Measurements from ENCODE around the gene ADORA1. TPM values are rescaled to one million over a fixed set of nuclear protein-coding genes. Genes with fewer than 3 reads are reported as not detected.

Gene ADORA1
- total RNA-seq, 4 donors from 2014 or later = 1.4 to 4.3 (median 2.6) TPM

DNA sequence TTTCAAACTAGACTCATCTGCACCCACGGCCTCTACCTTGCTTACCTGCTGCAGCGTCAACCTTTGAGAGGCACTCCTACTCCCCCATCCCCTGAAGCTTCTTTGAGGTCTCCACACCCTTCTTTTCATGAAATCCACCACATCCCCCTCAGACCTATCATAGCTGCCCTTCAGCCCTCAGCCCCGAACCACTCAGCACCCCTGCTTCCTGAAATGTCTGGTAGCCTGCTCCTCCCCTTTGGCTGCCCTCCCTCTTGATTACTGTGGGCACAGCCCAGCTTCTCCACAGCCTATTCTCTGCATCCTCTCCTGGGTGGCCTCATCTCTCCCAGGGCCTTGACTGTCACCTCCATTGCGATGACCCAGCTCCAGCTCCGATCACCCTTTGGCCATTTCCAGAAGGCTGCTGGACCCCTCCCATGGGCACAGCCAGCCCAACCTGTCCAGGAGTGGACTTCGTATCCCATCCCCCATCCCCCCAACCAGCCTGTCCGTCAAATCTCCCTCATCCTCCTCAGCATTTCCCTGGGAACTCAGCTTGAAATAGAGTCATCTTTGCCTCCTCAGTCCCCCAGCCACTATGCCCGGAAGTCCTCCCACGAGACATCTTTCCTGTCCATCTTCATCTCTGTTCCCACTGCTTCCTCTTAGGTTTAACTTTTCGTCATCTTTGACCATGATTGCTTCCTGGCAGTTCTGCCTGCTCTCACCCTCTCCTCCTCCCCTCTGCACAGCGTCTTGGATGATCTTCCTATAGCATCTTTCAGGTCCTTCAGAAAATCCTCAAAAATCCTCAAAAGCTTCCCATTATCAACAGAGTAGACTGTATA, 6.1 kb upstream of the ADORA1 start:
- DNase-seq (ENCODE audit: low spot score) = no peak
- no peak for ATAC-seq (ENCODE audit: low FRiP score)
- TF ChIP-seq, protein P1, sequence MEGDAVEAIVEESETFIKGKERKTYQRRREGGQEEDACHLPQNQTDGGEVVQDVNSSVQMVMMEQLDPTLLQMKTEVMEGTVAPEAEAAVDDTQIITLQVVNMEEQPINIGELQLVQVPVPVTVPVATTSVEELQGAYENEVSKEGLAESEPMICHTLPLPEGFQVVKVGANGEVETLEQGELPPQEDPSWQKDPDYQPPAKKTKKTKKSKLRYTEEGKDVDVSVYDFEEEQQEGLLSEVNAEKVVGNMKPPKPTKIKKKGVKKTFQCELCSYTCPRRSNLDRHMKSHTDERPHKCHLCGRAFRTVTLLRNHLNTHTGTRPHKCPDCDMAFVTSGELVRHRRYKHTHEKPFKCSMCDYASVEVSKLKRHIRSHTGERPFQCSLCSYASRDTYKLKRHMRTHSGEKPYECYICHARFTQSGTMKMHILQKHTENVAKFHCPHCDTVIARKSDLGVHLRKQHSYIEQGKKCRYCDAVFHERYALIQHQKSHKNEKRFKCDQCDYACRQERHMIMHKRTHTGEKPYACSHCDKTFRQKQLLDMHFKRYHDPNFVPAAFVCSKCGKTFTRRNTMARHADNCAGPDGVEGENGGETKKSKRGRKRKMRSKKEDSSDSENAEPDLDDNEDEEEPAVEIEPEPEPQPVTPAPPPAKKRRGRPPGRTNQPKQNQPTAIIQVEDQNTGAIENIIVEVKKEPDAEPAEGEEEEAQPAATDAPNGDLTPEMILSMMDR (IDR thresholded peaks at IDR 0.05) = no peak

GRCh38 chr1:203122159-203122558, 5.4 kb upstream of the ADORA1 start:
- TF ChIP-seq, protein P1 (IDR thresholded peaks at IDR 0.05) = no peak
- ATAC-seq (ENCODE audit: low FRiP score) = no peak
- no peak for DNase-seq (ENCODE audit: low spot score)

- TF ChIP-seq, protein P1 (IDR thresholded peaks at IDR 0.05) = no peak
- ATAC-seq (ENCODE audit: low FRiP score) = no peak
- no peak for DNase-seq (ENCODE audit: low spot score)
Measured at GRCh38 chr1:203124011-203124410, 3.5 kb upstream of the ADORA1 start.

DNA sequence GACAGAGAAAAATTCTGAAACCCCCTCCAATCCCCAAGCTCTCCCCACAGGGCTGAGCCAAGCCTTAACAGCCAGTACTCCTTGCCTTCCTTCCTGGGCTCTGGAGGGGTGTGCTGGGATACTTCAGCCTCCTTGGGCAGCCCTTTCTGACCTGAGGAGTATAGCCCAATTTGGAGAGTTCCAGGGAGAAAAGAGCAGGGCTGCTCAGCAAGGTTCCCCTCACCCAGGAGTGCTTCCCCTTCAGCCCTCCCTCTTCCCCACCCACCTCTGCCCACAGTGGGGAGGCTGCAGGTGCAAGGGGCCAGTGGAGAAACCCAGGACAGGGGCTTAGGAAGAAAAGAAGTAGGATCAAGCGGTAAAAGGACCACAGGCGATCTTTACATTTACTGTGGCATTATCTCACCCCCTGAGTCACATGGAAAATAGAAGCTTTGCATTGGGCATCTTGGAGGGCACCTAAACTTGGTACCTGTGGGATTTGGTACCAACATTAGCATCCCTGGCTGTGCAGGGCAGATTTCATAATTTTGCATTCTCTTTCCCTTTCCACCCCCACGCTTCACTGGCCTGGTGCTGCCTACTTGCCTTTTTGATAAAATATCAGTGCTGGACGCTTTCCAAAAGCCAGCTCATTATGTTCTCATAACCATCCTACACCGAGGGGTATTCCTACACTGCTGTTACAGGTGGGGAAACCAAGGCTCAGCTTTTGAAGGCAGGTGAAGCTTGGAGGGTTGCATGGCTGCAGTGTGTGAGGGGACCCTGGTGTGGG, 2.8 kb upstream of the ADORA1 start:
- TF ChIP-seq, protein P1 (IDR thresholded peaks at IDR 0.05) = no peak
- no peak for DNase-seq (ENCODE audit: low spot score)
- ATAC-seq (ENCODE audit: low FRiP score) = no peak

DNA sequence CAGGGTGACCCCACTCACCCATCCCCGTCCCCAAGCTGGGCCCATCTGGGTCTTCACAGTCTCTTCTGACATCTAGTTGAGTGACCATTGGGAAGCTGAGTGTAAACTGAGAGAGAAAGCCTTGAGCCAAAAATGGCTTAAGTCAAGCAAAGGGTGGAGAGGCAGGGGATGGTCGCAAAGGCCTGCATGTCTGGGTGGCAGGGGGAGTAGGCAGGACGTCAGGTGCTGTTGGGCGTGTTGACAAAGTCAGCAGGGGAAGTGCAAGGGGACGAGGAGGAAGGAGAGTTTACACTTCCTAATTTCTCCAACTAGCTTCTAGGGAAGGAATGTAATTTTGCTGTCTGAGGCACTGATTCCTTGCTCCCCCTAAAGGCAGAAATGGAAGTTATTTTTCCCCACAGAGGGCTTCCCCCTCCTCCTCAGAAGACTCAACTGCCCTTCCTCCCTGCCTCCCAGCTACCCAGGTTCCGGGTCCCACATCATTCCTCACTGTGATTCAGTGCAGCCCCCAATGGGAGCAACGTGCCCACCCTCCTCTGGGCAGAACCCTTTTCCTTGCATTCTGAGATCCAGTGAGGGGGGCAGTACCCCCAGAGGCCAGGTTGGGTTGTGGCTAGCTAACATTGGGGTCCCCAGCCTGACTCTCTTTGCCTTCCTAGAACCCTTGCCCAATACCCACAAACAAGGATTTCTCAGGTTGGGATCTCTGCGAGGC, 1.2 kb upstream of the ADORA1 start:
- ATAC-seq (ENCODE audit: low FRiP score) (no peak), DNase-seq (ENCODE audit: low spot score) (no peak)
- TF ChIP-seq, protein P1 (IDR thresholded peaks at IDR 0.05) = no peak

GRCh38 chr1:203126866-203127665, 460 bp upstream of the ADORA1 start:
- ATAC-seq (ENCODE audit: low FRiP score) (no peak), DNase-seq (ENCODE audit: low spot score) (no peak)
- TF ChIP-seq, protein P1 (IDR thresholded peaks at IDR 0.05) = no peak

All from omental fat pad (tissue), 4 donors.